Central memory CD4-positive, alpha-beta T cell (primary cell): ENCODE results near the gene NINJ2.
"Not testable (repeated sequence)": the region's sequence is repeated elsewhere in the genome, so short reads cannot be mapped to it uniquely, and the experiment has no call there.

Experiments
- DNase-seq: peaks from one replicate; pipeline ENCODE4 v3.0.0; 2022
- total RNA-seq, 3 experiments: gene quantifications; one replicate each; lab custom pipeline; 2026; lab: John Stamatoyannopoulos, UW

Gene NINJ2, protein sequence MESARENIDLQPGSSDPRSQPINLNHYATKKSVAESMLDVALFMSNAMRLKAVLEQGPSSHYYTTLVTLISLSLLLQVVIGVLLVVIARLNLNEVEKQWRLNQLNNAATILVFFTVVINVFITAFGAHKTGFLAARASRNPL
- 3.3 to 4.6 (median 3.7) reads per million in 3 experiments for total RNA-seq

- no peak for DNase-seq
Measured at GRCh38 chr12:663293-663871, at the start of gene NINJ2. Gene NINJ2, minus strand, starts transcription at chr12:663445. Its CDS starts 85 bp downstream, at chr12:663360.

DNA sequence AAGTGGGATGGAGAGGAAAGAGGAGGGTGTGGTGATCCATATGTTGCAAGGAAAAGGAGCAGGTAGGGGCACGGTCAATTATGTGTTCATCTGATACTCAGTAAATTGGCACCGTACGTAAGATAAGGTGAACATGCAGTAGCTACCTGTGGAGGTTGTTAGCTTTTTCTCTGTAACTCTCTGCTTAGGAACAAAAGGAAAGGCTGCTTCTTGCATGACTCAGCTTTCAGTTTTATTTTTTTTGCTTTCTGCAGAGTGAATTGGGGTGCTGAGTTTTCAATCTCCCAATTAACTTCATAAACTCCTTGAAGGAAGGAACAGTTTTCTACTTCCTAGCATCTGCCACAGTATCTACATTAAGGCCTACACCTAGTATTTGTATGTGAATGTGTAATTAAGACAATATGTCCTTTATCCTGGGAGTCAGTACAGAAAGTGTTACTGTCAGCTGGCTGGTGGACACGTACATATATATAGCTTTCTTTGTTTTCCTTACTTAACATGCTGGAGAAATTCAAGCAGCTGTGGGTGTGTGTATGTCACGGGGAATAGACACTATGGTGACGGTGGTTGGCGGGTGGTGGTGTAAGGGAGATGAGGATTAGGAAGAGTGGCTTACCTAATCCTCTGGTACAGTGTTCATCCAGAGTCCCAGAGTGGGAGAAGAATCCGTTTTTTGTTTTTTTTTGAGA, 49.1 kb upstream of the NINJ2 start:
- no peak for DNase-seq

GRCh38 chr12:709455-710020, 46.3 kb upstream of the NINJ2 start:
- no peak for DNase-seq

DNA sequence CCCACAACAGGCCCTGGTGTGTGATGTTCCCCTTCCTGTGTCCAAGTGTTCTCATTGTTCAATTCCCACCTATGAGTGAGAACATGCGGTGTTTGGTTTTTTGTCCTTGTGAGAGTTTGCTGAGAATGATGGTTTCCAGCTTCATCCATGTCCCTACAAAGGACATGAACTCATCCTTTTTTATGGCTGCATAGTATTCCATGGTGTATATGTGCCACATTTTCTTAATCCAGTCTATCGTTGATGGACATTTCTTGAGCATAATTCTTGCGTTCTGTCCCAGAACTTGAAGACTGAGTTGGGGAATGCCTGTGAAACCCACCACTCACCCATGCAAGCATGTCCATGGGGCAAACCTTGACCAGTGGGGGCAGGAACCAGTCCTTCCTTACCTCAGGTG, 44.8 kb upstream of the NINJ2 start:
- DNase-seq: not testable (repeated sequence)

GRCh38 chr12:704516-705242, 41.4 kb upstream of the NINJ2 start:
- no peak for DNase-seq

DNA sequence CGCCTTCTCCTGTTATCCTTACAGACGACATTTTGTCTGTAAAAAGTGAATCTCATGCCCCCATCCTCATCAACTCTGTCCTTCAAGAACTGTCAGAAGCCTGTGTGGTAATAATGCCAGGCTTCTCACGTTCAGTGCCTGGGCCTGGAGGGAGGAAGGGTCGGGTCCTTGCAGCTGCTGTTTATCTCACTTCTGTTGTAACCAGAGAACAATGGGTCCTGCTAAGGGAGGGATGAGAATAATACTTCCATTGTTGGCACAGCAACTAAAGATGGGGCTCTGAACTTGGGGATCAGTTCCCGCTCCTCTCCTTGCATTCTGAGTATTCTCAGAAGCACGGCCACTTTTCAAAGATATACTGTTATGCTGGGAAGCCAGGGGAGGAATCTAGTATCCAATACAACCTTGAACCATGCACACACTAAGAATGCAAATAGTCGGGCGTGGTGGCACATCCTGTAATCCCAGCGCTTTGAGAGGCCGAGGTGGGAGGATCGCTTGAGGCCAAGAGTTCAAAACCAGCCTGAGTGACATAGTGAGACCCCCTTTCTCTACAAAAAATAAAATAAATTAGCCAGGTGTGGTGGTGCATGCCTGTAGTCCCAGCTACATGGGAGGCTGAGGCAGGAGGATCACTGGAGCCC, 38.8 kb upstream of the NINJ2 start:
- no peak for DNase-seq

- DNase-seq: no peak
Measured at GRCh38 chr12:700016-700415, 36.8 kb upstream of the NINJ2 start.

- not testable (repeated sequence) for DNase-seq
Measured at GRCh38 chr12:698222-698621, 35.0 kb upstream of the NINJ2 start.

- DNase-seq: no peak
Measured at GRCh38 chr12:697481-697880, 34.2 kb upstream of the NINJ2 start.

- no peak for DNase-seq
Measured at GRCh38 chr12:694734-695503, 31.7 kb upstream of the NINJ2 start.

DNA sequence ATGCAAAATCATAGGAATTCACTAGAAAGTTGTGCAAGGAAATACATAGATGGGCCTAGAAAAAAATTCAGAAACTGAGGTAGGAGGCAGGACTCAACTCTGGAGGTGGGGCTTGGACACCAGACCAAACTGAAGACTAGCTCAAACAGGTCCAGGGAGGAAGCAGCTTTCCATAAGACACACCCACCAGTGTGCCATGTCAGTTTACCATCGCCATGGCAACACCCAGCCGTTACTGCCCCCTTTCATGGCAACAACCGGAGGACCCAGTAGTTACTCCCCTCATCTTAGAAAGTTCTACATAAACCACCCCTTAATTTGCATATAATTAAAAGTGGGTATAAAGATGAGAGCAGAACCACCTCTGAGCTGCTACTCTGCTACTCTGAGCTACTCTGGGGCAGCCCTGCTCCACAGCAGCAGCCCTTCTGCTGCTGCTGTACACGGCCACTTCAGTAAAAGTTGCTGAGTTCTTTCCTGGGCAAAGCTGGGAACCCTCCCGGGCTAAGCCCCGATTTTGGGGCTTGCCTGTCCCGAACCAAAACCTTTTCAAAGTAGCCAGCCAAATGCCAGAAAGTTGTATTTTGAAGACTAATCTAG, 30.8 kb upstream of the NINJ2 start:
- DNase-seq: no peak

DNA sequence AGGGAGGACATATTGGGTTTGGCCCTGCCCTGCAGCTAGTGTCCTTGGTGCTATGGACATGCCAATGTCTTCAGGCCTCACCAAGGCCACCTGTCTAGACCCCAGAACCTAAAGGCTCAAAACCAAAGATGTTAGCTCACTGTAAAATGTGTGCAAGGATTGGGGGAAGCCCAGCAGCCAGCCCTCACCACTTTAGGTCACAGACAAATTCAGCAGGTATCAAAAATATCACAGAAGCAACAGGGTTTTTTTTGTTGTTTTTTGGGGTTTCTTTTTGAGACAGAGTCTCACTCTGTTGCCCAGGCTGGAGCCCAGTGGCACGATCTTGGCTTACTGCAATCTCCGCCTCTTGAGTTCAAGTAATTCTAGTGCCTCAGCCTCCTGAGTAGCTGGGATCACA, 29.0 kb upstream of the NINJ2 start:
- no peak for DNase-seq

DNA sequence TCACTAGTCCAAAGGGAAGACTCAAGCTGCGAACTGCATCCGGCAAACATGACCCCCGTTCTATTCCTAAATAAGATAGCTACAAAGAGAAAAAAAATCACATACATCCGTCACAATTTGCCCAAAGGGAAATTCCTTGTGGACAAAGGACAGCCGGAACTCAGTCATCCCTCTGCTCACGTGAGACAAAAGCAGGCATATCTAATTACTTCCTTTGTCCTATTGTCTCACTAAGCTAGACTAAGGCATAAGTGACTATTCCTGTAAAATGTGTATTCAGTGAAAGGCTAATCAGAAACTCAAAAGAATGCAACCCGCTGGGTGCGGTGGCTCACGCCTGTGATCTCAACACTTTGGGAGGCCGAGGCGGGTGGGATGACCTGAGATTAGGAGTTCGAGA, 27.2 kb upstream of the NINJ2 start:
- DNase-seq: no peak

- DNase-seq: peak; percentile 94
Measured at GRCh38 chr12:685388-685787, 22.1 kb upstream of the NINJ2 start.

GRCh38 chr12:684416-684815, 21.2 kb upstream of the NINJ2 start:
- no peak for DNase-seq

DNA sequence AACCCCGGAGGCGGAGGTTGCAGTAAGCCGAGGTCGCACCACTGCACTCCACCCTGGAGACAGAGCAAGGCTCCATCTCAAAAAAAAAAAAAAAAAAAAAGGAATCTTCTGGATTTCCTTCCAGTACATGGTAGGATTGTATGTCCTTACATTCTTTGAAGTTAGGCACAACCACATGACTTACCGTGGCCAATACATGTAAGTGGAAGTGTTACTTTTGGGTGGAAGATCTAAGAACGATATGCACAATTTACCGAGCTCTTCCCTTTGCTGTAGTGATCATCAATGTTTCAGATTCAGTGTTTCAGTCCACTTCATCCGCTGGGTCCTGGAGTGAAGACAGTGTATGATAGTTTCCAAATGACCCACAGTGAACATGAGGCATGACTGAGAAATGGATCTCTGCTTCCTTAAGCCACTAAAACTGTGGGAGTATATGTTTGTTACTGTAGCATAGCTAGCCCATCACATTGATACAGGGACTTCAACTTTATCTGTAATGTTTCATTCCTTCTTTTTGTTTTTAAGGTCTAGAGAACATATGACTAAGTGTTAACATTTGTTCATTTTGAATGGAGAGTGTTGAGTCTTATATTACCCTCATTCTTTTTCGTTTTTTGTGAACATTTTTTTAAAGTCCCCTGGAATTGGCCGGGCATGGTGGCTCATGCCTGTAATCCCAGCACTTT, 18.5 kb upstream of the NINJ2 start:
- no peak for DNase-seq

DNA sequence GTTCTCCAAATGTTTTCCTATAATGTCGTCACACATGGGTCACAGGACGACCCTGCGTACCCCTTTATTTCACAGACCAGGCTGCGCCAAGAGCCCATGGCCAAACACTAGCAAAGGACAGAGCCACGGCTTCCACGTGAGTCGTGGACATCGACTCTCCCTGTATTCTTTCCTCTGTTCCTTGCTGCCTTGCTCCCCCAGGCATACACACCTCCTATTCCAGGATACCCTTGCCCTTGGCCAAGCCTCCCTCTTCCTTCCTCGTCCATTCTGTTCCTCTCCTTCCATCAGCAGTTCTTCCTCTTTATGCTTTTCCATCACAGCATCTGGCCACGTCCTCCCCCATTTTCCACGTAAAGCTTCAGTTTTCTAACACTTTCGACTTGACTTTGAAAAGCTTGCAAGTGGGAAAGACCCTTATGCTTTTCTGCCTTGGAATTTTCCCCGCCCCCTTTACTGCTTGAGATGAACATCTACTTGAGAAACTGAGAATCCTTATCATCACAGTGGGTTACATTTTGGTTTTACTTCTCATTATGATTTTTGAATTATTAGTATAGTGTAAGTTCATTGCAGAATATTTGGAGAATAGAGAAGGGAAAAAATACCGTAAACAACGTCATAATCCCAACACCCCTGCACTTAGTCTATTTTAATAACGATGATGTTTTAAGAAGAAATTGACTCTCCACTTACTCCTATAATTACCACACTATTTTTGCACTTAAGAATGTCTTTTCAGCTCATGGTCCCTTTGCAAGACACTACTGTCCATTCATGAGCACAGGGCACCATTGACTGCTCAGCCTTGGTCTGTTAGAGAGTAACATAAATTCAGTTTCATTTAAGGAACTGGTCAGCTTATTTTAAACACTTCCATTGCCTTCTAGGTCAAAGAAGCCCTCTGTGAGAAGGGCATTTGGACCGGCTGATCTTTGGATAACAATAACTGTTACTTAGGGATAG, 15.8 kb upstream of the NINJ2 start:
- DNase-seq: no peak

GRCh38 chr12:675562-675961, 12.3 kb upstream of the NINJ2 start:
- no peak for DNase-seq

GRCh38 chr12:674272-674781, 11.1 kb upstream of the NINJ2 start:
- DNase-seq: peak; percentile 83

GRCh38 chr12:673849-674248, 10.6 kb upstream of the NINJ2 start:
- no peak for DNase-seq
